ENCODE measurements around the gene ATG2B.

The ATG2B gene

GRCh38 chr14:96304956-96305355 lies 58.2 kb downstream of the ATG2B start:
- no peak for DNase-seq

- DNase-seq = no peak
Observed at GRCh38 chr14:96303981-96304380, 59.2 kb downstream of the ATG2B start.

- no peak for DNase-seq
Observed at GRCh38 chr14:96299441-96299840, 63.7 kb downstream of the ATG2B start.

- no peak for DNase-seq
Observed at GRCh38 chr14:96297997-96298515, 65.1 kb downstream of the ATG2B start.

- DNase-seq = no peak
Observed at GRCh38 chr14:96297000-96297399, 66.1 kb downstream of the ATG2B start.

GRCh38 chr14:96294246-96294645 lies 68.9 kb downstream of the ATG2B start:
- DNase-seq = no peak

GRCh38 chr14:96287856-96288255 lies 75.3 kb downstream of the ATG2B start:
- DNase-seq = no peak

- no peak for DNase-seq
Observed at GRCh38 chr14:96286251-96286650, 76.9 kb downstream of the ATG2B start.

GRCh38 chr14:96285667-96286066 lies 77.5 kb downstream of the ATG2B start:
- no peak for DNase-seq

GRCh38 chr14:96284430-96284829 lies 78.7 kb downstream of the ATG2B start:
- no peak for DNase-seq

- no peak for DNase-seq
Observed at GRCh38 chr14:96284008-96284407, 79.1 kb downstream of the ATG2B start.

GRCh38 chr14:96281486-96281885 lies 81.7 kb downstream of the ATG2B start:
- no peak for DNase-seq

GRCh38 chr14:96280104-96280503 lies 83.0 kb downstream of the ATG2B start:
- DNase-seq = no peak

GRCh38 chr14:96279564-96279963 lies 83.6 kb downstream of the ATG2B start:
- no peak for DNase-seq

GRCh38 chr14:96277890-96278289 lies 85.3 kb downstream of the ATG2B start:
- no peak for DNase-seq

- DNase-seq = peak; percentile 38
Observed at GRCh38 chr14:96275177-96276112, 87.7 kb downstream of the ATG2B start.

GRCh38 chr14:96274543-96274942 lies 88.6 kb downstream of the ATG2B start:
- no peak for DNase-seq

- DNase-seq = peak; percentile 42
Observed at GRCh38 chr14:96274122-96274521, 89.0 kb downstream of the ATG2B start.

- DNase-seq = no peak
Observed at GRCh38 chr14:96273629-96274028, 89.5 kb downstream of the ATG2B start.

- no peak for DNase-seq
Observed at GRCh38 chr14:96272777-96273473, 90.2 kb downstream of the ATG2B start.

GRCh38 chr14:96271421-96271762 lies 91.7 kb downstream of the ATG2B start:
- DNase-seq = no peak

GRCh38 chr14:96270565-96271420 lies 92.3 kb downstream of the ATG2B start:
- DNase-seq = no peak

GRCh38 chr14:96269359-96269710 lies 93.8 kb downstream of the ATG2B start:
- no peak for DNase-seq
